Inflammatory macrophage (primary cell): ENCODE measurements around the gene MECP2.
A peak's percentile ranks its signal among the peaks of the same experiment; 100 is the strongest.

Experiments used
- DNase-seq, 2 donors: peaks; one replicate each; pipeline ENCODE4 v3.0.0-alpha.2; 2020 to 2022

Gene MECP2

GRCh38 chrX:154059231-154059630 lies 38.3 kb downstream of the MECP2 start:
- no peak for DNase-seq

- peak; percentile 58 to 79 for DNase-seq
Measured at GRCh38 chrX:154058214-154058997, 39.1 kb downstream of the MECP2 start.

- DNase-seq, result peak; percentile 32 to 49
Measured at GRCh38 chrX:154057791-154058190, 39.7 kb downstream of the MECP2 start.

GRCh38 chrX:154056770-154057241 lies 40.7 kb downstream of the MECP2 start:
- DNase-seq, result peak; percentile 60 to 70

- DNase-seq, result peak; percentile 58 to 67
Measured at GRCh38 chrX:154051201-154051810, 46.2 kb downstream of the MECP2 start.

GRCh38 chrX:154050113-154050495 lies 47.4 kb downstream of the MECP2 start:
- no peak for DNase-seq

- DNase-seq, result no peak
Measured at GRCh38 chrX:154049209-154050112, 48.1 kb downstream of the MECP2 start.

- no peak for DNase-seq
Measured at GRCh38 chrX:154048398-154048797, 49.1 kb downstream of the MECP2 start.

- no peak for DNase-seq
Measured at GRCh38 chrX:154046940-154047610, 50.4 kb downstream of the MECP2 start.

GRCh38 chrX:154046031-154046781 lies 51.3 kb downstream of the MECP2 start:
- DNase-seq, result no peak

- DNase-seq, result no peak
Measured at GRCh38 chrX:154044091-154044490, 53.4 kb downstream of the MECP2 start.

- peak; percentile 29 to 39 for DNase-seq
Measured at GRCh38 chrX:154043003-154043763, 54.3 kb downstream of the MECP2 start.

GRCh38 chrX:154040863-154041262 lies 56.7 kb downstream of the MECP2 start:
- DNase-seq, result peak; percentile 30 to 39

- peak; percentile 88 to 93 for DNase-seq
Measured at GRCh38 chrX:154040307-154040756, 57.2 kb downstream of the MECP2 start.

GRCh38 chrX:154039577-154039976 lies 57.9 kb downstream of the MECP2 start:
- DNase-seq, result no peak

- peak in 1 of 2 donors; percentile 33 for DNase-seq
Measured at GRCh38 chrX:154038656-154039055, 58.9 kb downstream of the MECP2 start.

- no peak for DNase-seq
Measured at GRCh38 chrX:154037754-154038153, 59.8 kb downstream of the MECP2 start.

- DNase-seq, result no peak
Measured at GRCh38 chrX:154036513-154036912, 61.0 kb downstream of the MECP2 start.

GRCh38 chrX:154033848-154034247 lies 63.7 kb downstream of the MECP2 start:
- no peak for DNase-seq

GRCh38 chrX:154032653-154033052 lies 64.9 kb downstream of the MECP2 start:
- DNase-seq, result no peak

- no peak for DNase-seq
Measured at GRCh38 chrX:154032160-154032559, 65.4 kb downstream of the MECP2 start.
